Activated CD4-positive, CD25-positive, alpha-beta regulatory T cell treated with anti-CD3 and anti-CD28 coated beads, Interleukin-2, amount 50 U/mL, for 72 hours (primary cell): ENCODE measurements around the gene KRTAP10-7.
"Not testable (repeated sequence)": the region's sequence is repeated elsewhere in the genome, so short reads cannot be mapped to it uniquely, and the experiment has no call there.

Source experiments
- DNase-seq: peaks from one replicate; pipeline ENCODE4 v3.0.0; 2021

Gene KRTAP10-7

GRCh38 chr21:44612669-44613229 lies 12.4 kb downstream of the KRTAP10-7 start:
- DNase-seq: peak; percentile 21

- peak; percentile 17 for DNase-seq
Measured at GRCh38 chr21:44613386-44614155, 13.2 kb downstream of the KRTAP10-7 start.

GRCh38 chr21:44614161-44614631 lies 13.8 kb downstream of the KRTAP10-7 start:
- DNase-seq: peak; percentile 23

- DNase-seq: no peak
Measured at GRCh38 chr21:44614961-44615391, 14.6 kb downstream of the KRTAP10-7 start.

- no peak for DNase-seq
Measured at GRCh38 chr21:44615466-44615865, 15.1 kb downstream of the KRTAP10-7 start.

- DNase-seq: peak; percentile 25
Measured at GRCh38 chr21:44615911-44616590, 15.7 kb downstream of the KRTAP10-7 start.

GRCh38 chr21:44616591-44616926 lies 16.2 kb downstream of the KRTAP10-7 start:
- DNase-seq: no peak

- no peak for DNase-seq
Measured at GRCh38 chr21:44617071-44617501, 16.7 kb downstream of the KRTAP10-7 start.

- DNase-seq: no peak
Measured at GRCh38 chr21:44618504-44618903, 18.1 kb downstream of the KRTAP10-7 start.

GRCh38 chr21:44618909-44619308 lies 18.5 kb downstream of the KRTAP10-7 start:
- peak; percentile 50 for DNase-seq

GRCh38 chr21:44619886-44620285 lies 19.5 kb downstream of the KRTAP10-7 start:
- no peak for DNase-seq

- DNase-seq: no peak
Measured at GRCh38 chr21:44623575-44623974, 23.2 kb downstream of the KRTAP10-7 start.

- DNase-seq: no peak
Measured at GRCh38 chr21:44625756-44626155, 25.4 kb downstream of the KRTAP10-7 start.

GRCh38 chr21:44626262-44626661 lies 25.9 kb downstream of the KRTAP10-7 start:
- no peak for DNase-seq

GRCh38 chr21:44626673-44627143 lies 26.3 kb downstream of the KRTAP10-7 start, which contains the start of gene KRTAP10-9:
KRTAP10-9 (plus strand) TSS chr21:44627093; CDS start chr21:44627172, 79 bp downstream.
- DNase-seq: no peak

GRCh38 chr21:44627181-44627822 lies 26.9 kb downstream of the KRTAP10-7 start:
- peak; percentile 19 for DNase-seq

GRCh38 chr21:44627831-44628233 lies 27.4 kb downstream of the KRTAP10-7 start:
- not testable (repeated sequence) for DNase-seq

GRCh38 chr21:44628707-44629391 lies 28.5 kb downstream of the KRTAP10-7 start:
- no peak for DNase-seq

- DNase-seq: no peak
Measured at GRCh38 chr21:44630440-44630839, 30.0 kb downstream of the KRTAP10-7 start.

GRCh38 chr21:44632067-44632466 lies 31.7 kb downstream of the KRTAP10-7 start:
- DNase-seq: no peak

- no peak for DNase-seq
Measured at GRCh38 chr21:44636209-44637017, 36.0 kb downstream of the KRTAP10-7 start.
